GM23338 (cell line): ENCODE results near the gene HDAC10. TPM values are rescaled to one million over a fixed set of nuclear protein-coding genes. Genes with fewer than 3 reads are reported as not detected.

Experiments
- ATAC-seq: fragments of 200-7000 bp; cut with Tn5 transposase; 3 replicates; pipeline ENCODE4 v1.9.1; 2020
- DNase-seq: peaks from one replicate; pipeline ENCODE4 v3.0.0-alpha.2; 2015; ENCODE audit warnings: low spot score
- H2AFZ ChIP-seq: fragments of 200-600 bp; sonication (generic); 2 replicates; pipeline ENCODE4 v1.8.0; 2016; ENCODE audit warnings: antibody characterized with exemption, mild to moderate bottlenecking, moderate library complexity
- H3F3A ChIP-seq: fragments of 200-600 bp; sonication (generic); replicated peaks from 2 replicates; pipeline ENCODE4 v1.8.0; 2017; ENCODE audit warnings: antibody characterized with exemption, mixed run types, low read depth
- H3K27ac ChIP-seq: fragments of 200-600 bp; sonication (generic); 2 replicates; pipeline ENCODE4 v1.6.1; 2016; ENCODE audit warnings: low read depth
- H3K27me3 ChIP-seq: fragments of 200-600 bp; sonication (generic); 2 replicates; pipeline ENCODE4 v1.8.0; 2016; ENCODE audit warnings: mild to moderate bottlenecking, mixed run types, moderate library complexity; ENCODE audit not compliant: insufficient read depth
- H3K36me3 ChIP-seq: fragments of 200-600 bp; sonication (generic); 2 replicates; pipeline ENCODE4 v1.8.0; 2016; ENCODE audit warnings: mild to moderate bottlenecking; ENCODE audit not compliant: insufficient read depth
- H3K4me1 ChIP-seq: fragments of 200-600 bp; sonication (generic); 2 replicates; pipeline ENCODE4 v1.8.0; 2016; ENCODE audit warnings: mild to moderate bottlenecking, moderate library complexity; ENCODE audit not compliant: insufficient read depth
- H3K4me2 ChIP-seq: fragments of 200-600 bp; sonication (generic); 2 replicates; pipeline ENCODE4 v1.7.1; 2017; ENCODE audit warnings: mixed run types
- H3K4me3 ChIP-seq: fragments of 200-600 bp; sonication (generic); 2 replicates; pipeline ENCODE4 v1.6.1; 2016; ENCODE audit warnings: mixed run types
- H3K79me2 ChIP-seq: fragments of 200-600 bp; sonication (generic); replicated peaks from 2 replicates; pipeline ENCODE4 v1.8.0; 2017; ENCODE audit warnings: mild to moderate bottlenecking; ENCODE audit not compliant: insufficient read depth
- H3K9me2 ChIP-seq: fragments of 200-600 bp; sonication (generic); 2 replicates; pipeline ENCODE4 v1.8.0; 2017; ENCODE audit not compliant: insufficient read depth
- H4K20me1 ChIP-seq: fragments of 200-600 bp; sonication (generic); replicated peaks from 2 replicates; pipeline ENCODE4 v1.8.0; 2017; ENCODE audit warnings: mild to moderate bottlenecking; ENCODE audit not compliant: insufficient read depth
- H3K27ac Mint-ChIP-seq: 2 replicates; pipeline ENCODE4 v1.8.0; 2020; ENCODE audit warnings: inconsistent platforms, mild to moderate bottlenecking, moderate library complexity, mixed read lengths
- H3K27me3 Mint-ChIP-seq: 3 replicates; pipeline ENCODE4 v1.8.0; 2022; ENCODE audit warnings: low read depth, mild to moderate bottlenecking, moderate library complexity, mixed read lengths, inconsistent platforms; ENCODE audit not compliant: insufficient read depth, poor library complexity
- H3K36me3 Mint-ChIP-seq: 3 replicates; pipeline ENCODE4 v1.8.0; 2021; ENCODE audit warnings: low read depth, mild to moderate bottlenecking, inconsistent platforms, moderate library complexity, mixed read lengths
- H3K4me1 Mint-ChIP-seq: 3 replicates; pipeline ENCODE4 v1.8.0; 2020; ENCODE audit warnings: mild to moderate bottlenecking, inconsistent platforms, mixed read lengths
- H3K4me3 Mint-ChIP-seq: 3 replicates; pipeline ENCODE4 v1.8.0; 2021; ENCODE audit warnings: moderate library complexity, mild to moderate bottlenecking, inconsistent platforms, mixed read lengths
- H3K9me3 Mint-ChIP-seq: 3 replicates; pipeline ENCODE4 v1.8.0; 2020; ENCODE audit warnings: moderate library complexity, mild to moderate bottlenecking, inconsistent platforms, mixed read lengths
- CREB1 ChIP-seq: fragments of 250-450 bp; sonication (Bioruptor Pico); IDR thresholded peaks from 2 replicates; pipeline ENCODE4 v1.5.0; 2020; ENCODE audit warnings: low read depth, mild to moderate bottlenecking, moderate library complexity
- EZH2 ChIP-seq: fragments of 200-600 bp; sonication (generic); IDR thresholded peaks from one replicate; pipeline ENCODE4 v1.8.0; 2017; ENCODE audit warnings: antibody characterized with exemption, mild to moderate bottlenecking, low read depth; ENCODE audit not compliant: unreplicated experiment
- JUNB ChIP-seq: IDR thresholded peaks from one replicate; pipeline ENCODE4 v1.6.1; 2016; ENCODE audit warnings: antibody characterized with exemption; ENCODE audit not compliant: unreplicated experiment
- NANOG ChIP-seq: IDR thresholded peaks from 2 replicates; pipeline ENCODE4 v1.6.1; 2016; ENCODE audit warnings: antibody characterized with exemption, borderline replicate concordance
- STAT1 ChIP-seq: IDR thresholded peaks from one replicate; pipeline ENCODE4 v1.6.1; 2016; ENCODE audit warnings: antibody characterized with exemption; ENCODE audit not compliant: unreplicated experiment
- polyA plus RNA-seq: library from polyadenylated mRNA; unstranded; fragments of >200 nt; fragmentation: Nextera tagmentation; extraction: Ambion mirVana; gene quantifications from 2 replicates; pipeline ENCODE4 v1.2.1, GENCODE V29; 2016
- total RNA-seq: library from RNA; depleted of rRNA; stranded (reverse); fragments of >200 nt; shearing (Covaris generic); gene quantifications from 2 replicates; pipeline ENCODE4 v1.2.3, GENCODE V29; 2014
- TF ChIP-seq, protein P1 (sequence below): fragments of 250-450 bp; sonication (Bioruptor Pico); IDR thresholded peaks from 2 replicates; pipeline ENCODE4 v1.5.0; 2020; ENCODE audit warnings: mild to moderate bottlenecking, moderate library complexity
- TF ChIP-seq, protein P2 (sequence below), 2 experiments: fragments of 200-600 bp in 1 of 2; sonication (generic) in 1 of 2; conservative IDR thresholded peaks; 2 replicates each; pipeline versions ENCODE4 v1.5.1 to v1.6.1; 2016 to 2017; ENCODE audit warnings: antibody characterized with exemption in 2 of 2, low read depth in 2 of 2, mild to moderate bottlenecking in 2 of 2, moderate library complexity in 1 of 2

HDAC10 gene
- total and polyA plus RNA-seq, 2 experiments from 2014 or later: 4.1 to 41.9 TPM

DNA sequence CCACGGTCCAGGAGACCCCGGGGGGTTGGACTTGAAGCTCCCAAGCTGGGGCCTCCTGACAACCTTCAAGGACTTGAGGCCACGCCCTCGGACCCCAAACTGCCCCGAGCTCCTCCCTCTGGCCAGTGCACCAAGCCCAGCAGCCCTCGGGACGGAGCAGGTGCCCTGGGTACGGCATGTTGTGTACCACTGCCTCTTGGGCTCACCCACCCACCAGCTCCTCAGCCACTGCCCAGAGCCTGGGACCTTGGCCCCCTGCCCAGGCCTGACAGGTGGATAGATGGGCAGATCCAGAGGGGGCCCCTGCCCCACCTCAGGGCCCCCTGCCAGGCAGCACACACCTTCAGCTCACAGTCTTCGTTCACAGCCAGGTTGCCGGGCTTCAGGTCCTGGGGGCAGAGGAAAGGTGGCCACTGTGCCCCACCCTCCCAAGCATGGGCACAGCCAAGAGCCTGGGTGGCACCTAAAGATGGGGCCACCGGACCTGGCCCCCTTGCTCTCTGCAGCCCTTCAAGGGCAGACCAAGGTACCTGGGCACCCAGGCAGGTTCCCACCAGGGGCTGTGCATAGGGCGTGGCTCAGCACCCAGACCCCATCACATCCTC is 5.3 kb upstream of the HDAC10 start (continued):
- TF ChIP-seq, protein P1, sequence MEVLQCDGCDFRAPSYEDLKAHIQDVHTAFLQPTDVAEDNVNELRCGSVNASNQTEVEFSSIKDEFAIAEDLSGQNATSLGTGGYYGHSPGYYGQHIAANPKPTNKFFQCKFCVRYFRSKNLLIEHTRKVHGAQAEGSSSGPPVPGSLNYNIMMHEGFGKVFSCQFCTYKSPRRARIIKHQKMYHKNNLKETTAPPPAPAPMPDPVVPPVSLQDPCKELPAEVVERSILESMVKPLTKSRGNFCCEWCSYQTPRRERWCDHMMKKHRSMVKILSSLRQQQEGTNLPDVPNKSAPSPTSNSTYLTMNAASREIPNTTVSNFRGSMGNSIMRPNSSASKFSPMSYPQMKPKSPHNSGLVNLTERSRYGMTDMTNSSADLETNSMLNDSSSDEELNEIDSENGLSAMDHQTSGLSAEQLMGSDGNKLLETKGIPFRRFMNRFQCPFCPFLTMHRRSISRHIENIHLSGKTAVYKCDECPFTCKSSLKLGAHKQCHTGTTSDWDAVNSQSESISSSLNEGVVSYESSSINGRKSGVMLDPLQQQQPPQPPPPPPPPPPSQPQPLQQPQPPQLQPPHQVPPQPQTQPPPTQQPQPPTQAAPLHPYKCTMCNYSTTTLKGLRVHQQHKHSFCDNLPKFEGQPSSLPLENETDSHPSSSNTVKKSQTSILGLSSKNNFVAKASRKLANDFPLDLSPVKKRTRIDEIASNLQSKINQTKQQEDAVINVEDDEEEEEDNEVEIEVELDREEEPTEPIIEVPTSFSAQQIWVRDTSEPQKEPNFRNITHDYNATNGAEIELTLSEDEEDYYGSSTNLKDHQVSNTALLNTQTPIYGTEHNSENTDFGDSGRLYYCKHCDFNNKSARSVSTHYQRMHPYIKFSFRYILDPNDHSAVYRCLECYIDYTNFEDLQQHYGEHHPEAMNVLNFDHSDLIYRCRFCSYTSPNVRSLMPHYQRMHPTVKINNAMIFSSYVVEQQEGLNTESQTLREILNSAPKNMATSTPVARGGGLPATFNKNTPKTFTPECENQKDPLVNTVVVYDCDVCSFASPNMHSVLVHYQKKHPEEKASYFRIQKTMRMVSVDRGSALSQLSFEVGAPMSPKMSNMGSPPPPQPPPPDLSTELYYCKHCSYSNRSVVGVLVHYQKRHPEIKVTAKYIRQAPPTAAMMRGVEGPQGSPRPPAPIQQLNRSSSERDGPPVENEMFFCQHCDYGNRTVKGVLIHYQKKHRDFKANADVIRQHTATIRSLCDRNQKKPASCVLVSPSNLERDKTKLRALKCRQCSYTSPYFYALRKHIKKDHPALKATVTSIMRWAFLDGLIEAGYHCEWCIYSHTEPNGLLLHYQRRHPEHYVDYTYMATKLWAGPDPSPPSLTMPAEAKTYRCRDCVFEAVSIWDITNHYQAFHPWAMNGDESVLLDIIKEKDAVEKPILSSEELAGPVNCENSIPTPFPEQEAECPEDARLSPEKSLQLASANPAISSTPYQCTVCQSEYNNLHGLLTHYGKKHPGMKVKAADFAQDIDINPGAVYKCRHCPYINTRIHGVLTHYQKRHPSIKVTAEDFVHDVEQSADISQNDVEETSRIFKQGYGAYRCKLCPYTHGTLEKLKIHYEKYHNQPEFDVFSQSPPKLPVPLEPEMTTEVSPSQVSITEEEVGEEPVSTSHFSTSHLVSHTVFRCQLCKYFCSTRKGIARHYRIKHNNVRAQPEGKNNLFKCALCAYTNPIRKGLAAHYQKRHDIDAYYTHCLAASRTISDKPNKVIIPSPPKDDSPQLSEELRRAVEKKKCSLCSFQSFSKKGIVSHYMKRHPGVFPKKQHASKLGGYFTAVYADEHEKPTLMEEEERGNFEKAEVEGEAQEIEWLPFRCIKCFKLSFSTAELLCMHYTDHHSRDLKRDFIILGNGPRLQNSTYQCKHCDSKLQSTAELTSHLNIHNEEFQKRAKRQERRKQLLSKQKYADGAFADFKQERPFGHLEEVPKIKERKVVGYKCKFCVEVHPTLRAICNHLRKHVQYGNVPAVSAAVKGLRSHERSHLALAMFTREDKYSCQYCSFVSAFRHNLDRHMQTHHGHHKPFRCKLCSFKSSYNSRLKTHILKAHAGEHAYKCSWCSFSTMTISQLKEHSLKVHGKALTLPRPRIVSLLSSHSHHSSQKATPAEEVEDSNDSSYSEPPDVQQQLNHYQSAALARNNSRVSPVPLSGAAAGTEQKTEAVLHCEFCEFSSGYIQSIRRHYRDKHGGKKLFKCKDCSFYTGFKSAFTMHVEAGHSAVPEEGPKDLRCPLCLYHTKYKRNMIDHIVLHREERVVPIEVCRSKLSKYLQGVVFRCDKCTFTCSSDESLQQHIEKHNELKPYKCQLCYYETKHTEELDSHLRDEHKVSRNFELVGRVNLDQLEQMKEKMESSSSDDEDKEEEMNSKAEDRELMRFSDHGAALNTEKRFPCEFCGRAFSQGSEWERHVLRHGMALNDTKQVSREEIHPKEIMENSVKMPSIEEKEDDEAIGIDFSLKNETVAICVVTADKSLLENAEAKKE (CRISPR knock-in tag): no peak
- TF ChIP-seq CREB1 (CRISPR knock-in tag) (no peak), STAT1 (no peak), NANOG (no peak)
- TF ChIP-seq, protein P2, sequence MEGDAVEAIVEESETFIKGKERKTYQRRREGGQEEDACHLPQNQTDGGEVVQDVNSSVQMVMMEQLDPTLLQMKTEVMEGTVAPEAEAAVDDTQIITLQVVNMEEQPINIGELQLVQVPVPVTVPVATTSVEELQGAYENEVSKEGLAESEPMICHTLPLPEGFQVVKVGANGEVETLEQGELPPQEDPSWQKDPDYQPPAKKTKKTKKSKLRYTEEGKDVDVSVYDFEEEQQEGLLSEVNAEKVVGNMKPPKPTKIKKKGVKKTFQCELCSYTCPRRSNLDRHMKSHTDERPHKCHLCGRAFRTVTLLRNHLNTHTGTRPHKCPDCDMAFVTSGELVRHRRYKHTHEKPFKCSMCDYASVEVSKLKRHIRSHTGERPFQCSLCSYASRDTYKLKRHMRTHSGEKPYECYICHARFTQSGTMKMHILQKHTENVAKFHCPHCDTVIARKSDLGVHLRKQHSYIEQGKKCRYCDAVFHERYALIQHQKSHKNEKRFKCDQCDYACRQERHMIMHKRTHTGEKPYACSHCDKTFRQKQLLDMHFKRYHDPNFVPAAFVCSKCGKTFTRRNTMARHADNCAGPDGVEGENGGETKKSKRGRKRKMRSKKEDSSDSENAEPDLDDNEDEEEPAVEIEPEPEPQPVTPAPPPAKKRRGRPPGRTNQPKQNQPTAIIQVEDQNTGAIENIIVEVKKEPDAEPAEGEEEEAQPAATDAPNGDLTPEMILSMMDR (conservative IDR thresholded peaks at IDR 0.05; ENCODE audit: low read depth in 2 of 2): no peak

- Histone ChIP-seq H4K20me1 (no peaks in the 10 kb centered on the region), H3F3A (peaks cover 4% of the 10 kb centered on the region; the same call in 1 of the 2 replicates), H2AFZ (no peak overlapping the region), H3K79me2 (no peaks in the 10 kb centered on the region), H3K9me2 (no peaks in the 10 kb centered on the region), H3K27ac (no peak overlapping the region), H3K27me3 (peaks cover 7% of the 10 kb centered on the region), H3K36me3 (no peaks in the 10 kb centered on the region), H3K4me1 (no peaks in the 10 kb centered on the region; the same call in 1 of the 2 replicates), H3K4me2 (no peak overlapping the region), H3K4me3 (no peak overlapping the region)
- no peak for DNase-seq
- Mint-ChIP-seq H3K27ac (no peak overlapping the region), H3K36me3 (no peaks in the 10 kb centered on the region), H3K4me1 (no peaks in the 10 kb centered on the region; the same call in 2 of the 3 replicates), H3K9me3 (no peaks in the 10 kb centered on the region), H3K4me3 (no peak overlapping the region), H3K27me3 (peaks cover 14% of the 10 kb centered on the region)
- ATAC-seq: no peak
- TF ChIP-seq, protein P1 (CRISPR knock-in tag): no peak
- TF ChIP-seq NANOG: no peak
- no peak for TF ChIP-seq EZH2
- no peak for TF ChIP-seq JUNB
Observed at GRCh38 chr22:50255607-50256006, 4.5 kb upstream of the HDAC10 start.
